CD14-positive monocyte (primary cell): Measurements from ENCODE around the gene LRRC4C. TPM values are rescaled to one million over a fixed set of nuclear protein-coding genes. Genes with fewer than 3 reads are reported as not detected.

Experiments used
- DNase-seq, 3 donors: peaks; one replicate each; pipeline ENCODE4 v3.0.0-alpha.2; 2011 to 2022
- H2AFZ ChIP-seq: 2 replicates; pipeline ENCODE4 v1.6.0; 2012; ENCODE audit warnings: mild to moderate bottlenecking, low read depth, low read length, inconsistent platforms; ENCODE audit not compliant: insufficient read depth, poor library complexity, severe bottlenecking
- H3K27ac ChIP-seq, 2 donors: 1 replicate in 1 of 2; 2 replicates in 1 of 2; pipeline ENCODE4 v1.5.1; 2012 to 2013; ENCODE audit warnings: low read length in 2 of 2, control low read depth in 1 of 2, inconsistent platforms in 1 of 2, low read depth in 1 of 2, mild to moderate bottlenecking in 1 of 2
- H3K27me3 ChIP-seq, 2 donors: one replicate each; pipeline versions ENCODE4 v1.6.0 to v1.6.1; 2011 to 2013; ENCODE audit warnings: low read length in 2 of 2; ENCODE audit not compliant: control insufficient read depth in 2 of 2, insufficient read depth in 2 of 2
- H3K36me3 ChIP-seq, 2 donors: replicated peaks in 1 of 2; 1 replicate in 1 of 2; 2 replicates in 1 of 2; pipeline versions ENCODE4 v1.5.1 to v1.6.1; 2012 to 2013; ENCODE audit warnings: low read length in 2 of 2, control low read depth in 1 of 2, inconsistent platforms in 1 of 2, mild to moderate bottlenecking in 1 of 2; ENCODE audit not compliant: insufficient read depth in 2 of 2, control insufficient read depth in 1 of 2
- H3K4me1 ChIP-seq, 2 donors: 1 replicate in 1 of 2; 2 replicates in 1 of 2; pipeline versions ENCODE4 v1.5.1 to v1.6.1; 2012 to 2013; ENCODE audit warnings: low read length in 2 of 2, control low read depth in 1 of 2, inconsistent platforms in 1 of 2, mild to moderate bottlenecking in 1 of 2, moderate library complexity in 1 of 2; ENCODE audit not compliant: insufficient read depth in 2 of 2, control insufficient read depth in 1 of 2
- H3K4me2 ChIP-seq: replicated peaks from 2 replicates; pipeline ENCODE3; 2012; ENCODE audit warnings: low read length, moderate library complexity, mild to moderate bottlenecking; ENCODE audit not compliant: poor library complexity, severe bottlenecking; ENCODE audit errors: extremely low read depth
- H3K4me3 ChIP-seq, 3 experiments: fragments of 200-600 bp in 1 of 3; sonication (generic) in 1 of 3; replicated peaks in 1 of 3; 1 replicate in 2 of 3; 2 replicates in 1 of 3; pipeline ENCODE4 v1.5.1; 2011 to 2013; ENCODE audit warnings: low read length in 3 of 3, mild to moderate bottlenecking in 3 of 3, control low read depth in 2 of 3, low read depth in 2 of 3, inconsistent platforms in 1 of 3, moderate library complexity in 1 of 3
- H3K79me2 ChIP-seq: 2 replicates; pipeline ENCODE4 v1.6.0; 2012; ENCODE audit warnings: mild to moderate bottlenecking, control low read depth, inconsistent platforms, low read length, moderate library complexity; ENCODE audit not compliant: insufficient read depth
- H3K9ac ChIP-seq: 2 replicates; pipeline ENCODE4 v1.6.0; 2017; ENCODE audit warnings: low read length, mild to moderate bottlenecking; ENCODE audit not compliant: insufficient read depth, poor library complexity, severe bottlenecking
- H3K9me3 ChIP-seq, 2 donors: replicated peaks in 1 of 2; 1 replicate in 1 of 2; 2 replicates in 1 of 2; pipeline versions ENCODE4 v1.5.1 to v1.6.1; 2012 to 2013; ENCODE audit warnings: low read length in 2 of 2, control low read depth in 1 of 2; ENCODE audit not compliant: control insufficient read depth in 1 of 2, insufficient read depth in 1 of 2
- H4K20me1 ChIP-seq: 2 replicates; pipeline ENCODE4 v1.6.0; 2012; ENCODE audit warnings: mild to moderate bottlenecking, low read length, control low read depth, moderate library complexity; ENCODE audit not compliant: insufficient read depth
- H3K27ac Mint-ChIP-seq, 7 donors: one replicate each; pipeline ENCODE4 v1.8.0; 2020; ENCODE audit warnings: mild to moderate bottlenecking in 7 of 7, mixed read lengths in 7 of 7, moderate library complexity in 6 of 7, inconsistent platforms in 2 of 7
- H3K27me3 Mint-ChIP-seq, 3 donors: one replicate each; pipeline ENCODE4 v1.8.0; 2021 to 2022; ENCODE audit warnings: low read depth in 3 of 3, mild to moderate bottlenecking in 3 of 3, mixed read lengths in 3 of 3, moderate library complexity in 3 of 3, inconsistent platforms in 1 of 3
- H3K36me3 Mint-ChIP-seq, 2 donors: one replicate each; pipeline ENCODE4 v1.8.0; 2020; ENCODE audit warnings: mixed read lengths in 2 of 2, inconsistent platforms in 1 of 2, mild to moderate bottlenecking in 1 of 2
- H3K4me1 Mint-ChIP-seq: one replicate; pipeline ENCODE4 v1.8.0; 2020; ENCODE audit warnings: mild to moderate bottlenecking, mixed read lengths
- H3K4me3 Mint-ChIP-seq, 2 donors: one replicate each; pipeline ENCODE4 v1.8.0; 2020; ENCODE audit warnings: mild to moderate bottlenecking in 2 of 2, mixed read lengths in 2 of 2, moderate library complexity in 1 of 2
- H3K9me3 Mint-ChIP-seq, 7 donors: one replicate each; pipeline ENCODE4 v1.8.0; 2020 to 2022; ENCODE audit warnings: mixed read lengths in 7 of 7, mild to moderate bottlenecking in 6 of 7, moderate library complexity in 6 of 7, inconsistent platforms in 2 of 7
- CTCF ChIP-seq: fragments of 200-600 bp; IDR thresholded peaks from one replicate; pipeline ENCODE4 v1.8.0; 2022; ENCODE audit warnings: antibody characterized with exemption, mild to moderate bottlenecking
- WGBS: methylation state at CpG from one replicate; pipeline ENCODE4 v1.1.5; 2013; ENCODE audit warnings: missing lambda C conversion rate; ENCODE audit not compliant: insufficient coverage; 5-methylcytosine and 5-hydroxymethylcytosine counted together
- intact Hi-C, 2 donors: fragments of 100-400 bp; cut with micrococcal nuclease; formaldehyde crosslinking; loops; one replicate each; pipeline versions ENCODE4 v1.15.0 to v1.15.1; 2023
- polyA plus RNA-seq, 3 donors: library from polyadenylated mRNA; depleted of rRNA in 1 of 3; unstranded in 2 of 3; stranded (reverse) in 1 of 3; fragments of 300-500 nt in 2 of 3; fragments of >200 nt in 1 of 3; fragmentation: Illumina TruSeq in 2 of 3; gene quantifications; 1 replicate in 2 of 3; 2 replicates in 1 of 3; pipeline ENCODE4 v1.2.3, GENCODE V29; 2012 to 2021

The LRRC4C gene
- polyA plus RNA-seq, 3 donors = not detected

- no peak for TF ChIP-seq CTCF
- no peak overlapping the region for H2AFZ ChIP-seq
- no peaks in the 10 kb centered on the region for H3K36me3 ChIP-seq
- Mint-ChIP-seq H3K9me3 (peaks cover 0 to 12% (median 2%) of the 10 kb centered on the region in 7 donors), H3K36me3 (no peaks in the 10 kb centered on the region), H3K4me1 (no peaks in the 10 kb centered on the region), H3K27ac (no peak overlapping the region), H3K4me3 (no peak overlapping the region), H3K27me3 (peaks cover 0 to 1% (median 0%) of the 10 kb centered on the region in 3 donors)
- no peaks in the 10 kb centered on the region for H3K27me3 ChIP-seq
- no peaks in the 10 kb centered on the region for H3K79me2 ChIP-seq
- WGBS = no CpG with 5 or more reads among the region's 1 CpG
- H4K20me1 ChIP-seq = no peaks in the 10 kb centered on the region
- no peak for DNase-seq
- H3K9ac ChIP-seq = no peak overlapping the region
- no peak overlapping the region for H3K4me3 ChIP-seq
- H3K9me3 ChIP-seq = peaks cover 11% of the 10 kb centered on the region in 2 donors
- no peak overlapping the region for H3K27ac ChIP-seq
- H3K4me2 ChIP-seq = no peak overlapping the region
- H3K4me1 ChIP-seq = no peaks in the 10 kb centered on the region
- intact Hi-C loops = no loop called here
Observed at GRCh38 chr11:40444151-40444550, 1015.3 kb downstream of the LRRC4C start.

GRCh38 chr11:40435344-40435743 lies 1024.1 kb downstream of the LRRC4C start:
- DNase-seq = no peak
- intact Hi-C loops = no loop called here
- no peak overlapping the region for H2AFZ ChIP-seq

More at GRCh38 chr11:40435344-40435743, 1024.1 kb downstream of the LRRC4C start:
- Histone ChIP-seq H3K9me3 (peaks cover 7 to 14% of the 10 kb centered on the region in 2 donors), H3K27me3 (no peaks in the 10 kb centered on the region), H3K9ac (no peak overlapping the region), H3K4me2 (no peak overlapping the region), H3K79me2 (no peaks in the 10 kb centered on the region), H4K20me1 (no peaks in the 10 kb centered on the region), H3K27ac (no peak overlapping the region), H3K4me1 (no peaks in the 10 kb centered on the region), H3K4me3 (no peak overlapping the region), H3K36me3 (no peaks in the 10 kb centered on the region)
- TF ChIP-seq CTCF = no peak
- Mint-ChIP-seq H3K27ac (no peak overlapping the region), H3K9me3 (peaks cover 0 to 15% (median 3%) of the 10 kb centered on the region in 7 donors), H3K4me1 (no peaks in the 10 kb centered on the region), H3K4me3 (no peak overlapping the region), H3K27me3 (no peaks in the 10 kb centered on the region), H3K36me3 (no peaks in the 10 kb centered on the region)
